Liver (tissue), 9 donors: Measurements from ENCODE around the gene ANKRA2. TPM values are rescaled to one million over a fixed set of nuclear protein-coding genes. Genes with fewer than 3 reads are reported as not detected.

Source experiments
- DNase-seq: peaks from one replicate; pipeline ENCODE4 v3.0.0-alpha.2; 2017; ENCODE audit warnings: low spot score
- H3K27ac ChIP-seq, 2 donors: one replicate each; pipeline ENCODE4 v1.7.0; 2013; ENCODE audit warnings: inconsistent platforms in 2 of 2, low read length in 2 of 2, control low read depth in 1 of 2, low read depth in 1 of 2, mild to moderate bottlenecking in 1 of 2
- H3K27me3 ChIP-seq, 4 donors: one replicate each; pipeline versions ENCODE4 v1.6.1 to v1.7.0; 2013; ENCODE audit warnings: low read length in 3 of 4, inconsistent platforms in 1 of 4, mild to moderate bottlenecking in 1 of 4, moderate library complexity in 1 of 4; ENCODE audit not compliant: control insufficient read depth in 4 of 4, insufficient read depth in 4 of 4
- H3K36me3 ChIP-seq, 4 donors: one replicate each; pipeline versions ENCODE4 v1.6.1 to v1.7.0; 2013; ENCODE audit warnings: low read length in 3 of 4, mild to moderate bottlenecking in 3 of 4, low read depth in 1 of 4, moderate library complexity in 1 of 4; ENCODE audit not compliant: control insufficient read depth in 4 of 4, insufficient read depth in 3 of 4
- H3K4me1 ChIP-seq, 4 donors: one replicate each; pipeline versions ENCODE4 v1.6.1 to v1.7.0; 2013; ENCODE audit warnings: low read length in 3 of 4, mild to moderate bottlenecking in 3 of 4, moderate library complexity in 1 of 4; ENCODE audit not compliant: control insufficient read depth in 4 of 4, insufficient read depth in 4 of 4
- H3K4me3 ChIP-seq, 3 donors: one replicate each; pipeline versions ENCODE4 v1.6.1 to v1.7.0; 2013; ENCODE audit warnings: low read length in 3 of 3, control low read depth in 1 of 3, low read depth in 1 of 3, mild to moderate bottlenecking in 1 of 3
- H3K9ac ChIP-seq, 2 donors: one replicate each; pipeline ENCODE4 v1.7.0; 2013; ENCODE audit warnings: low read length in 2 of 2, mild to moderate bottlenecking in 2 of 2, moderate library complexity in 2 of 2, control low read depth in 1 of 2, low read depth in 1 of 2
- H3K9me3 ChIP-seq, 4 donors: one replicate each; pipeline versions ENCODE4 v1.6.1 to v1.7.0; 2013; ENCODE audit warnings: low read length in 3 of 4; ENCODE audit not compliant: control insufficient read depth in 4 of 4
- ATF3 ChIP-seq: IDR thresholded peaks from 2 replicates; pipeline ENCODE4 v1.6.1; 2016; ENCODE audit warnings: antibody characterized with exemption
- CTCF ChIP-seq: fragments of 150-350 bp; IDR thresholded peaks from 2 replicates; pipeline ENCODE4 v1.5.1; 2017; ENCODE audit warnings: improper control_type of control experiment, low read depth, low read length; ENCODE audit not compliant: missing input control
- EGR1 ChIP-seq, 2 donors: IDR thresholded peaks; 2 replicates each; pipeline ENCODE4 v1.6.1; 2016 to 2018; ENCODE audit warnings: antibody characterized with exemption in 2 of 2, low read depth in 2 of 2
- FOXA1 ChIP-seq: IDR thresholded peaks from 2 replicates; pipeline ENCODE4 v1.6.1; 2016; ENCODE audit warnings: antibody characterized with exemption
- FOXA2 ChIP-seq: IDR thresholded peaks from 2 replicates; pipeline ENCODE4 v1.6.1; 2016; ENCODE audit warnings: antibody characterized with exemption
- GABPA ChIP-seq, 2 donors: IDR thresholded peaks in 1 of 2; conservative IDR thresholded peaks in 1 of 2; 2 replicates each; pipeline ENCODE4 v1.6.1; 2016; ENCODE audit warnings: antibody characterized with exemption in 2 of 2, mild to moderate bottlenecking in 1 of 2, moderate library complexity in 1 of 2
- HNF4A ChIP-seq, 2 donors: conservative IDR thresholded peaks; 2 replicates each; pipeline ENCODE4 v1.6.1; 2016; ENCODE audit warnings: antibody characterized with exemption in 2 of 2, mild to moderate bottlenecking in 2 of 2
- HNF4G ChIP-seq: IDR thresholded peaks from 2 replicates; pipeline ENCODE4 v1.6.1; 2016; ENCODE audit warnings: antibody characterized with exemption
- JUND ChIP-seq, 2 donors: IDR thresholded peaks; 2 replicates each; pipeline ENCODE4 v1.6.1; 2016; ENCODE audit warnings: antibody characterized with exemption in 2 of 2
- MAX ChIP-seq: IDR thresholded peaks from 2 replicates; pipeline ENCODE4 v1.6.1; 2016; ENCODE audit warnings: antibody characterized with exemption
- NR2F2 ChIP-seq: IDR thresholded peaks from 2 replicates; pipeline ENCODE4 v1.6.1; 2016; ENCODE audit warnings: antibody characterized with exemption
- RAD21 ChIP-seq, 2 donors: IDR thresholded peaks; 2 replicates each; pipeline ENCODE4 v1.6.1; 2016; ENCODE audit warnings: antibody characterized with exemption in 2 of 2, mild to moderate bottlenecking in 2 of 2
- REST ChIP-seq: IDR thresholded peaks from 2 replicates; pipeline ENCODE4 v1.6.1; 2016; ENCODE audit warnings: antibody characterized with exemption, mild to moderate bottlenecking
- RXRA ChIP-seq, 2 donors: IDR thresholded peaks; 2 replicates each; pipeline ENCODE4 v1.6.1; 2017 to 2018; ENCODE audit warnings: antibody characterized with exemption in 2 of 2, mild to moderate bottlenecking in 1 of 2
- SP1 ChIP-seq: IDR thresholded peaks from 2 replicates; pipeline ENCODE4 v1.6.1; 2018; ENCODE audit warnings: antibody characterized with exemption, mild to moderate bottlenecking
- TAF1 ChIP-seq: conservative IDR thresholded peaks from 2 replicates; pipeline ENCODE4 v1.6.1; 2016; ENCODE audit warnings: antibody characterized with exemption, mild to moderate bottlenecking
- YY1 ChIP-seq: IDR thresholded peaks from 2 replicates; pipeline ENCODE4 v1.6.1; 2016; ENCODE audit warnings: antibody characterized with exemption, mild to moderate bottlenecking
- ZBTB33 ChIP-seq: IDR thresholded peaks from 2 replicates; pipeline ENCODE4 v1.6.1; 2016; ENCODE audit warnings: antibody characterized with exemption
- polyA plus RNA-seq, 2 donors: library from polyadenylated mRNA; stranded (reverse) in 1 of 2; unstranded in 1 of 2; fragments of 200-250 nt in 1 of 2; fragments of >200 nt in 1 of 2; fragmentation: Nextera tagmentation in 1 of 2; extraction: Ambion mirVana in 1 of 2; gene quantifications; one replicate each; pipeline versions ENCODE4 v1.2.1 to v1.2.3, GENCODE V29; 2013 to 2015
- total RNA-seq, 2 donors: library from RNA; depleted of rRNA; stranded (reverse); fragments of >200 nt; gene quantifications; one replicate each; pipeline ENCODE4 v1.2.3, GENCODE V29; 2014
- donor health status: healthy.
- donor health status: healthy.
- donor health status: healthy.
- donor health status: healthy.
- donor health status: healthy.

The ANKRA2 gene
- total and polyA plus RNA-seq, 4 donors = 5.9 to 17.0 (median 14.5) TPM

GRCh38 chr5:73552642-73553041 lies 12.8 kb downstream of the ANKRA2 start:
- DNase-seq = no peak
- Histone ChIP-seq H3K36me3 (peaks cover 0 to 41% (median 32%) of the 10 kb centered on the region in 4 donors), H3K4me3 (no peak overlapping the region), H3K9me3 (no peaks in the 10 kb centered on the region), H3K27ac (no peak overlapping the region), H3K4me1 (no peaks in the 10 kb centered on the region), H3K9ac (no peak overlapping the region), H3K27me3 (no peaks in the 10 kb centered on the region)
- TF ChIP-seq HNF4A (conservative IDR thresholded peaks at IDR 0.05) (no peak), RXRA (IDR thresholded peaks at IDR 0.05) (no peak), ATF3 (no peak), FOXA2 (no peak), EGR1 (IDR thresholded peaks at IDR 0.05; ENCODE audit: low read depth in 2 of 2) (no peak), ZBTB33 (no peak), YY1 (no peak), HNF4G (no peak), MAX (no peak), GABPA (IDR thresholded peaks at IDR 0.05 in 1 of 2, conservative IDR thresholded peaks at IDR 0.05 in 1 of 2) (no peak), CTCF (no peak), TAF1 (no peak), REST (no peak), JUND (IDR thresholded peaks at IDR 0.05) (no peak), FOXA1 (no peak), RAD21 (IDR thresholded peaks at IDR 0.05) (no peak), SP1 (no peak), NR2F2 (no peak)
